H1 (cell line): ENCODE measurements around the gene TAF9.

Experiments used
- MAFK ChIP-seq: IDR thresholded peaks from 2 replicates; pipeline ENCODE4 v1.6.1; 2012; ENCODE audit warnings: low read depth, mild to moderate bottlenecking, improper control_type of control experiment, low read length
- RAD21 ChIP-seq, 2 experiments: IDR thresholded peaks in 1 of 2; conservative IDR thresholded peaks in 1 of 2; 2 replicates each; pipeline ENCODE4 v1.6.1; 2011; ENCODE audit warnings: low read depth in 2 of 2, low read length in 2 of 2, improper control_type of control experiment in 1 of 2, inconsistent platforms in 1 of 2, mild to moderate bottlenecking in 1 of 2, moderate library complexity in 1 of 2
- TBP ChIP-seq: IDR thresholded peaks from 2 replicates; pipeline ENCODE4 v1.6.1; 2011; ENCODE audit warnings: low read depth, low read length, improper control_type of control experiment
- TF ChIP-seq, protein P1 (sequence below), 3 experiments: IDR thresholded peaks; 1 replicate in 2 of 3; 2 replicates in 1 of 3; pipeline versions ENCODE4 v1.5.1 to v1.6.1; 2011; ENCODE audit warnings: low read length in 3 of 3, mild to moderate bottlenecking in 3 of 3, inconsistent platforms in 2 of 3, low read depth in 1 of 3, moderate library complexity in 1 of 3; ENCODE audit not compliant: insufficient read depth in 1 of 3; ENCODE audit errors: control extremely low read depth in 1 of 3
- TF ChIP-seq, protein P2 (sequence below): IDR thresholded peaks from 2 replicates; pipeline ENCODE4 v1.6.1; 2011; ENCODE audit warnings: low read length, improper control_type of control experiment

DNA sequence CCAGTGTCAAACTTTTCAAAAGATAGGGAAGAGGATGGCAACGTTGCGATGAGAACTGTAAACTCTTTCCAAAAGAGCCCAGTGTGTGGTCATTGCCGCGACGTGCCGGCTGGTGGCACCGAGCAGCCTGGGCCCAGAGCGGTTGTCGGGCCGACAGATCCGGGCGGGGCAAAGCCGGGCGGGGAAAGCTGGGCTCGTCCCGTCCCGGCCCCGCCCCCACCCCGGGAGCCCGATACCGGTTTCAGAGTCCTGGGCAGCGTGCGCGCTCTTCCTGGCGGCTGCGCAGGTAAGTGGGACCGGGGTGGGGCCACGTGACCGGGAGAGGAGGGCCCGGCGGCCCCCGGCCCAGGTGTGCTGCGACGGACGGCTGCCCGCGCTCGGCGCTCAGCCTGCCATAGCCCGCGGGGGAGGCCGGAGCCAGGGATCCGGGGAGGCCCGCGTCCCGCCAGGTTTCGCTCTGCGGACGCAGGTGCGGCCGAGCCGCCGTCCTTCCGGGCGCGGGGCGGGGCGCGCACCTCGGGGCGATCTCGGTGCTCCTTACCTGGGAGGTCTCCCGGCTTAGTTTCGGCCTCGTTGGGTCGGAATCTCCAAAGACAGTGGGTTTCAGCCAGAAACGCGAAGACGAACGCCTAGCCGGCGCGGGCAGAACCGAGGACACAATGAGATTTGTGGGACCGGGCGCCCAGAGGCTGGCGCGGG is 45.7 kb upstream of the TAF9 start, which contains the start of gene MARVELD2:
- TF ChIP-seq MAFK (no peak), TBP (peak; percentile 75), RAD21 (IDR thresholded peaks at IDR 0.05 in 1 of 2, conservative IDR thresholded peaks at IDR 0.05 in 1 of 2; ENCODE audit: low read depth in 2 of 2, low read length in 2 of 2) (peak; percentile 49 to 51)
- TF ChIP-seq, protein P1, sequence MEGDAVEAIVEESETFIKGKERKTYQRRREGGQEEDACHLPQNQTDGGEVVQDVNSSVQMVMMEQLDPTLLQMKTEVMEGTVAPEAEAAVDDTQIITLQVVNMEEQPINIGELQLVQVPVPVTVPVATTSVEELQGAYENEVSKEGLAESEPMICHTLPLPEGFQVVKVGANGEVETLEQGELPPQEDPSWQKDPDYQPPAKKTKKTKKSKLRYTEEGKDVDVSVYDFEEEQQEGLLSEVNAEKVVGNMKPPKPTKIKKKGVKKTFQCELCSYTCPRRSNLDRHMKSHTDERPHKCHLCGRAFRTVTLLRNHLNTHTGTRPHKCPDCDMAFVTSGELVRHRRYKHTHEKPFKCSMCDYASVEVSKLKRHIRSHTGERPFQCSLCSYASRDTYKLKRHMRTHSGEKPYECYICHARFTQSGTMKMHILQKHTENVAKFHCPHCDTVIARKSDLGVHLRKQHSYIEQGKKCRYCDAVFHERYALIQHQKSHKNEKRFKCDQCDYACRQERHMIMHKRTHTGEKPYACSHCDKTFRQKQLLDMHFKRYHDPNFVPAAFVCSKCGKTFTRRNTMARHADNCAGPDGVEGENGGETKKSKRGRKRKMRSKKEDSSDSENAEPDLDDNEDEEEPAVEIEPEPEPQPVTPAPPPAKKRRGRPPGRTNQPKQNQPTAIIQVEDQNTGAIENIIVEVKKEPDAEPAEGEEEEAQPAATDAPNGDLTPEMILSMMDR (IDR thresholded peaks at IDR 0.05; ENCODE audit: control extremely low read depth in 1 of 3, insufficient read depth in 1 of 3, low read depth in 1 of 3, low read length in 3 of 3): peak; percentile 26 to 47 (median 31); a peak in 3 of 4 replicates
- TF ChIP-seq, protein P2, sequence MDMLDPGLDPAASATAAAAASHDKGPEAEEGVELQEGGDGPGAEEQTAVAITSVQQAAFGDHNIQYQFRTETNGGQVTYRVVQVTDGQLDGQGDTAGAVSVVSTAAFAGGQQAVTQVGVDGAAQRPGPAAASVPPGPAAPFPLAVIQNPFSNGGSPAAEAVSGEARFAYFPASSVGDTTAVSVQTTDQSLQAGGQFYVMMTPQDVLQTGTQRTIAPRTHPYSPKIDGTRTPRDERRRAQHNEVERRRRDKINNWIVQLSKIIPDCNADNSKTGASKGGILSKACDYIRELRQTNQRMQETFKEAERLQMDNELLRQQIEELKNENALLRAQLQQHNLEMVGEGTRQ: peak; percentile 90
